DND-41 (cell line): ENCODE data around the gene RPH3AL.

Experiments used
- CTCF ChIP-seq: IDR thresholded peaks from 2 replicates; pipeline ENCODE4 v1.5.1; 2012; ENCODE audit warnings: borderline replicate concordance, low read length, moderate library complexity, mild to moderate bottlenecking; ENCODE audit not compliant: poor library complexity, severe bottlenecking; ENCODE audit errors: extremely low read depth
- EZH2 ChIP-seq: IDR thresholded peaks from 3 replicates; pipeline ENCODE4 v1.6.1; 2012; ENCODE audit warnings: borderline replicate concordance, low read depth, mild to moderate bottlenecking, moderate library complexity, low read length, inconsistent platforms; ENCODE audit not compliant: severe bottlenecking

GRCh38 chr17:236641-237405, 115.8 kb downstream of the RPH3AL start:
- no peak for TF ChIP-seq CTCF
- no peak for TF ChIP-seq EZH2
